ENCODE results near the gene BCL2L12. TPM values are rescaled to one million over a fixed set of nuclear protein-coding genes. Genes with fewer than 3 reads are reported as not detected.
A peak's percentile ranks its signal among the peaks of the same experiment; 100 is the strongest.

Gene BCL2L12
- total RNA-seq, 4 donors from 2014 or later: 4.2 to 9.9 (median 6.0) TPM

DNA sequence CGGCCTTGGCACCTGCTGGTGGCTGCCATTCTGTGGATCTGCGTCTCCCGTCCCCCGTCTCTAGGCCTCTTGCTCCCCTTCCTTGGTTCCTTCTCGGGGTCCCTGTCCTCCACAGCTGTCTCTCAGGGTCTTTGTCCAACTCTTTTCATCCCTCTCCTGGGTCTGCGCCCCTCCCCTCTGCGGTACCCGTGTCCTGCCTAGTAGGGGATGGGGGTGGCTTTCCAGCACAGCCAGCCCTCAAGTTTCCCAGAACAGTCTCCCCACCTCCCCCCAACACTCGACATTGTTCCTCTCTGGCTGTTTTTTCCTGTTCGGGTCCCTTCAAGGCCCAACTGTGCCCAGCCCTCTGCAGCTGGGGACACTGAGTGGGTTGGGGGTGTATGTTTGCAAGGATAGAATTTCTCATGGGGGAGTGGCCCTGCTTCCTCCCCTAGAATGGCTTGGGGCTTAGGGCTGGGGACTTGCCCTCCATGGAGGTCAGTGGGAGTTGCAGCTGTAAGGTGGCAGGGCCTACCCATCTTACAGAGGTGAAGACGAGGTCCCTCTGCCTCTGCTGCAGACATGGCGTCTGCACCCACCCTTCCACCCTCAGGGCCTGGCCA lies 22.9 kb downstream of the BCL2L12 start:
- H3K4me1 ChIP-seq: peaks cover 31 to 41% (median 33%) of the 10 kb centered on the region in 4 donors
- 73% methylated on average over 10 of the region's 12 CpGs for WGBS
- intact Hi-C loops (cut with DNase I): no loop called here
- peaks cover 33 to 49% (median 45%) of the 10 kb centered on the region in 4 donors for H3K36me3 ChIP-seq
- H3K4me3 ChIP-seq: peak overlapping the region; percentile 51 to 63 (median 54)
- H3K9me3 ChIP-seq: no peaks in the 10 kb centered on the region
- H3K27ac ChIP-seq (replicated peaks in 1 of 4): peak overlapping the region; percentile 38 to 70 (median 52)
- peaks cover 0 to 43% (median 13%) of the 10 kb centered on the region in 4 donors for H3K27me3 ChIP-seq
- no peak for DNase-seq (ENCODE audit: extremely low spot score)
- TF ChIP-seq POLR2AphosphoS5 (IDR thresholded peaks at IDR 0.05) (peak in 1 of 2 donors; percentile 13), EP300 (IDR thresholded peaks at IDR 0.05) (no peak)

DNA sequence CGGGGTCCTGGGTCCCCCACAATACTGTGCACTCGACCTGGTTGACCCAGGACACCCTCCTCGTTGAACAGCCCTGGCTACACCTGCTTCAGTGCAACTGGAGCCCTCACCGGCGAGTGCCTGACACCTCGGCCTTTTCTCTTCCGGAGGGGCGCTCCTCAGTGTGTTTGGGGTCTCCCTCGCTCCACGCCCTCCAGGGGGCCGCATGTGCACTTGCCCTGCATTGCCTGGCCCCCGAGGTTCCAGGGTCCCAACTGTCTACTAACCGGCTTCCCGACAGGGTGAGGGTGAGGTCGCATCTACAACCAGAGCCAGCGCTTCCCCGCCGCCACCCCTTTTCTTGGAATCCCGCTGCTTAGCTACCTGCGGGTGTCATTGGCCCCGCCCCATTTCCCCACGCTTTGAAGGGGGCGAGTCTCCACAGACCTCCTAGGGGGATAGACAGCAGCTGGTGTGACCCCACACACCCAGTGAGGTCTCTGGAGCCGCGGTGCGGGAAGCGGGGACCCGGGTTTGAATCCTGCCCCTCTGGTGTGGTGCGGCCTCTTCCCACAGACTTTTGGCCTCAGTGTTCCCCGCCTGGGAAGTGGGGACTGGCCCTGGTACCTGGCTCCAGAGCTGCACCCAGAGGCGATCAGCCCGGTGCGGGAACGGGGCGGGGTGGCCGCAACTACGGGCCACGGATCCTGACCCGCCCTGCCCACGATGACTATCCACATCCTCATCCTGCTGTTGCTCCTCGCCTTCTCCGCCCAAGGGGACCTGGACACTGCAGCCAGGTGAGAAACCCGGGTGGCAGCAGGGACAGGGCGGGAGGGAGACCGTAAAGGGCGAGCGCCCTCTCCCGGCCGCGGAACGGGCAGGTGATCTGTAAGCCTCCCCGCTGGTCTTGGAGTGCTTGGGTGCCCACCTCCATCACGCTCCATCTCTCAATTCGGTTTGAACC lies 23.7 kb downstream of the BCL2L12 start, which contains the start of gene ADM5:
Gene ADM5, plus strand, starts transcription at position 462 of the 946 bp plus-strand sequence. Its CDS starts 244 bp downstream, at position 706.
- Histone ChIP-seq H3K27ac (replicated peaks in 1 of 4) (peak within 1 kb of the TSS; percentile 59 to 76 (median 68)), H3K4me1 (peaks cover 31 to 41% (median 33%) of the 10 kb centered on the region in 4 donors)
- intact Hi-C loops (cut with DNase I): no loop called here

GRCh38 chr19:49690079-49690655 lies 24.4 kb downstream of the BCL2L12 start:
- Histone ChIP-seq H3K9me3 (no peaks in the 10 kb centered on the region), H3K4me3 (peak overlapping the region; percentile 51 to 63 (median 54)), H3K4me1 (peaks cover 31 to 41% (median 33%) of the 10 kb centered on the region in 4 donors), H3K36me3 (peaks cover 20 to 33% (median 30%) of the 10 kb centered on the region in 4 donors), H3K27ac (replicated peaks in 1 of 4) (peak overlapping the region; percentile 59 to 76 (median 68)), H3K27me3 (peaks cover 0 to 43% (median 13%) of the 10 kb centered on the region in 4 donors)
- DNase-seq (ENCODE audit: extremely low spot score): no peak
- WGBS: 3% methylated on average over 21 of the region's 39 CpGs
- no peak for TF ChIP-seq POLR2A (IDR thresholded peaks at IDR 0.05; ENCODE audit: low read depth)
- TF ChIP-seq, protein P1, sequence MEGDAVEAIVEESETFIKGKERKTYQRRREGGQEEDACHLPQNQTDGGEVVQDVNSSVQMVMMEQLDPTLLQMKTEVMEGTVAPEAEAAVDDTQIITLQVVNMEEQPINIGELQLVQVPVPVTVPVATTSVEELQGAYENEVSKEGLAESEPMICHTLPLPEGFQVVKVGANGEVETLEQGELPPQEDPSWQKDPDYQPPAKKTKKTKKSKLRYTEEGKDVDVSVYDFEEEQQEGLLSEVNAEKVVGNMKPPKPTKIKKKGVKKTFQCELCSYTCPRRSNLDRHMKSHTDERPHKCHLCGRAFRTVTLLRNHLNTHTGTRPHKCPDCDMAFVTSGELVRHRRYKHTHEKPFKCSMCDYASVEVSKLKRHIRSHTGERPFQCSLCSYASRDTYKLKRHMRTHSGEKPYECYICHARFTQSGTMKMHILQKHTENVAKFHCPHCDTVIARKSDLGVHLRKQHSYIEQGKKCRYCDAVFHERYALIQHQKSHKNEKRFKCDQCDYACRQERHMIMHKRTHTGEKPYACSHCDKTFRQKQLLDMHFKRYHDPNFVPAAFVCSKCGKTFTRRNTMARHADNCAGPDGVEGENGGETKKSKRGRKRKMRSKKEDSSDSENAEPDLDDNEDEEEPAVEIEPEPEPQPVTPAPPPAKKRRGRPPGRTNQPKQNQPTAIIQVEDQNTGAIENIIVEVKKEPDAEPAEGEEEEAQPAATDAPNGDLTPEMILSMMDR (IDR thresholded peaks at IDR 0.05): no peak
- no peak for TF ChIP-seq POLR2AphosphoS5 (IDR thresholded peaks at IDR 0.05)
- TF ChIP-seq EP300 (IDR thresholded peaks at IDR 0.05): no peak
- intact Hi-C loops (cut with DNase I): no loop called here

More for the DNA sequence above, 23.7 kb downstream of the BCL2L12 start, which contains the start of gene ADM5:
- no peak for DNase-seq (ENCODE audit: extremely low spot score)
- H3K9me3 ChIP-seq: no peaks in the 10 kb centered on the region
- peak within 1 kb of the TSS; percentile 51 to 63 (median 54) for H3K4me3 ChIP-seq
- H3K27me3 ChIP-seq: peaks cover 0 to 43% (median 13%) of the 10 kb centered on the region in 4 donors
- 33% methylated on average over 41 of the region's 54 CpGs for WGBS
- H3K36me3 ChIP-seq: peaks cover 28 to 41% (median 37%) of the 10 kb centered on the region in 4 donors
- TF ChIP-seq EP300 (IDR thresholded peaks at IDR 0.05): no peak
- TF ChIP-seq, protein P1 (IDR thresholded peaks at IDR 0.05): peak; percentile 40 to 55 (median 43)
- peak in 1 of 2 donors; percentile 10 for TF ChIP-seq POLR2AphosphoS5 (IDR thresholded peaks at IDR 0.05)

DNA sequence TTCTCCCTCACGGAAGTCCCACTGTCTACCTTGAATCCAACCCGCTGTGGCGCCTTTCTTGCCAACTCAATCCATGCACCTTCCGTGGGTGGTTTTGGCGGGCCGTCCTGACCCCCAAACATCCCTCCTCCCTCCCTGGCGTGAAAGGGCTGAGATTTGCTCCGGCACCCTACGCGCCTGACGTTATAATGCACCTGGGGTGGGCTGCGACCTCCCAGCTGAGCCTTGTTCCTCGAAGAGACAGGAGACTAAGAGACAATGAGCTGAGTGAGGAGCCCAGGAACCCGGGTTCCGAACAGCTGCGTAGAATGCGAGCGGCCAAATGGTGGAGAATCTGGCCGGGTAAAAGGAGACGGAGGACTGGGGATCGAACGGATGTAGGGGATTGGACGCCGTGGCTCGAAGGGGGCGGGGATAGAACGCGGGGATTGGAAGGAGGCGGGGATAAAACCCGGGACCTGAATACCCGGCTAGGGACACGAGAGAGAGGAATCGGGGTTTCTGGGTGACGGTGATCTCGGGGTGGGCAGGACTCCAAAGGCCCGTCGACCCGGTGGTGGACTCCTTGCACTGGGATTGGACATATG lies 25.0 kb downstream of the BCL2L12 start, which contains the start of gene CPT1C:
Gene CPT1C, plus strand, starts transcription at position 461 of the 587 bp plus-strand sequence. CDS start 1,137 bp downstream, outside the sequence.
- H3K4me1 ChIP-seq: peaks cover 31 to 40% (median 33%) of the 10 kb centered on the region in 4 donors
- TF ChIP-seq EP300 (IDR thresholded peaks at IDR 0.05) (no peak), POLR2AphosphoS5 (IDR thresholded peaks at IDR 0.05) (peak; percentile 49 to 77)
- H3K27me3 ChIP-seq: peaks cover 0 to 43% (median 13%) of the 10 kb centered on the region in 4 donors
- H3K27ac ChIP-seq (replicated peaks in 1 of 4): peak within 1 kb of the TSS; percentile 59 to 76 (median 68)
- intact Hi-C loops (cut with DNase I): no loop called here
- WGBS: 4% methylated on average over 38 of the region's 38 CpGs
- peaks cover 14 to 28% (median 24%) of the 10 kb centered on the region in 4 donors for H3K36me3 ChIP-seq
- peak within 1 kb of the TSS; percentile 51 to 63 (median 54) for H3K4me3 ChIP-seq
- DNase-seq (ENCODE audit: extremely low spot score): peak; percentile 94
- no peaks in the 10 kb centered on the region for H3K9me3 ChIP-seq
